Neural cell (in vitro differentiated cells): ENCODE results near the gene TOR4A. TPM values are rescaled to one million over a fixed set of nuclear protein-coding genes. Genes with fewer than 3 reads are reported as not detected.

ENCODE experiments used
- H2AFZ ChIP-seq: fragments of 200-600, 300-800 bp; sonication (generic), shearing (Covaris generic); 2 replicates; pipeline ENCODE4 v1.6.0; 2014; ENCODE audit warnings: low read depth, mild to moderate bottlenecking, antibody characterized with exemption, low read length, moderate library complexity
- H3F3A ChIP-seq: fragments of 200-600 bp; shearing (Covaris generic); 2 replicates; pipeline ENCODE4 v1.6.1; 2016; ENCODE audit warnings: mild to moderate bottlenecking, moderate library complexity, mixed read lengths, antibody characterized with exemption, low read length; ENCODE audit not compliant: insufficient read depth, poor library complexity, severe bottlenecking
- H3K27ac ChIP-seq: fragments of 200-600, 300-800 bp; sonication (generic), shearing (Covaris generic); 2 replicates; pipeline ENCODE4 v1.5.1; 2014; ENCODE audit warnings: mild to moderate bottlenecking, low read length, moderate library complexity
- H3K27me3 ChIP-seq: fragments of 300-800, 200-600 bp; sonication (generic), shearing (Covaris generic); 2 replicates; pipeline ENCODE4 v1.6.0; 2014; ENCODE audit warnings: mild to moderate bottlenecking, low read depth, low read length, moderate library complexity; ENCODE audit not compliant: insufficient read depth
- H3K36me3 ChIP-seq: fragments of 300-800, 200-600 bp; sonication (generic), shearing (Covaris generic); 2 replicates; pipeline ENCODE4 v1.5.1; 2014; ENCODE audit warnings: mild to moderate bottlenecking, antibody characterized with exemption, low read length, moderate library complexity; ENCODE audit not compliant: insufficient read depth
- H3K4me2 ChIP-seq: fragments of 300-800, 200-600 bp; sonication (generic), shearing (Covaris generic); 2 replicates; pipeline ENCODE4 v1.6.0; 2014; ENCODE audit warnings: mild to moderate bottlenecking, low read length
- H3K4me3 ChIP-seq: fragments of 300-800, 200-600 bp; sonication (generic), shearing (Covaris generic); 2 replicates; pipeline ENCODE4 v1.5.1; 2014; ENCODE audit warnings: mild to moderate bottlenecking, low read length, moderate library complexity
- H3K79me2 ChIP-seq: fragments of 200-600 bp; shearing (Covaris generic); replicated peaks from 2 replicates; pipeline ENCODE4 v1.6.0; 2014; ENCODE audit warnings: mild to moderate bottlenecking, low read length, moderate library complexity; ENCODE audit not compliant: insufficient read depth
- H3K9ac ChIP-seq: fragments of 300-800, 200-600 bp; sonication (generic), shearing (Covaris generic); 2 replicates; pipeline ENCODE4 v1.6.1; 2016; ENCODE audit warnings: mild to moderate bottlenecking, low read length, mixed read lengths
- H3K9me2 ChIP-seq: fragments of 200-600 bp; shearing (Covaris generic); 2 replicates; pipeline ENCODE4 v1.6.1; 2016; ENCODE audit warnings: mild to moderate bottlenecking, low read length, mixed read lengths; ENCODE audit not compliant: insufficient read depth
- H3K9me3 ChIP-seq: fragments of 200-600, 300-800 bp; sonication (generic), shearing (Covaris generic); 2 replicates; pipeline ENCODE4 v1.6.1; 2016; ENCODE audit warnings: mild to moderate bottlenecking, mixed run types, low read length, moderate library complexity, mixed read lengths
- H4K20me1 ChIP-seq: fragments of 200-600 bp; shearing (Covaris generic); 2 replicates; pipeline ENCODE4 v1.6.1; 2016; ENCODE audit warnings: mild to moderate bottlenecking, mixed run types; ENCODE audit not compliant: insufficient read depth
- EP300 ChIP-seq: fragments of 450-650 bp; conservative IDR thresholded peaks from 2 replicates; pipeline ENCODE4 v1.6.1; 2014; ENCODE audit warnings: antibody characterized with exemption, mild to moderate bottlenecking, moderate library complexity; ENCODE audit not compliant: poor library complexity, severe bottlenecking
- EZH2 ChIP-seq: fragments of 200-600, 300-800 bp; shearing (Covaris generic), sonication (generic); IDR thresholded peaks from 2 replicates; pipeline ENCODE4 v1.6.1; 2014; ENCODE audit warnings: antibody characterized with exemption, low read length, borderline replicate concordance, mild to moderate bottlenecking; ENCODE audit not compliant: insufficient read depth, poor library complexity, severe bottlenecking
- MXI1 ChIP-seq: fragments of 450-650 bp; conservative IDR thresholded peaks from 2 replicates; pipeline ENCODE4 v1.6.1; 2014; ENCODE audit warnings: antibody characterized with exemption, mild to moderate bottlenecking; ENCODE audit not compliant: poor library complexity, severe bottlenecking
- POLR2AphosphoS5 ChIP-seq: IDR thresholded peaks from 2 replicates; pipeline ENCODE4 v1.6.1; 2012
- RAD21 ChIP-seq: fragments of 450-650 bp; conservative IDR thresholded peaks from 2 replicates; pipeline ENCODE4 v1.6.1; 2014; ENCODE audit warnings: antibody characterized with exemption, mild to moderate bottlenecking, moderate library complexity
- SMC3 ChIP-seq: fragments of 450-650 bp; conservative IDR thresholded peaks from 2 replicates; pipeline ENCODE4 v1.6.1; 2014; ENCODE audit warnings: antibody characterized with exemption, mild to moderate bottlenecking, moderate library complexity; ENCODE audit not compliant: poor library complexity
- TAF1 ChIP-seq: IDR thresholded peaks from 2 replicates; pipeline ENCODE4 v1.6.1; 2012; ENCODE audit warnings: low read depth
- polyA plus RNA-seq: library from polyadenylated mRNA; depleted of rRNA; stranded (reverse); fragments of >200 nt; gene quantifications from 2 replicates; pipeline ENCODE4 v1.2.3, GENCODE V29; 2014
- TF ChIP-seq, protein P1 (sequence below): IDR thresholded peaks from 2 replicates; pipeline ENCODE4 v1.6.1; 2012; ENCODE audit warnings: borderline replicate concordance
- TF ChIP-seq, protein P2 (sequence below): fragments of 450-650 bp; IDR thresholded peaks from 2 replicates; pipeline ENCODE4 v1.5.1; 2014; ENCODE audit warnings: antibody characterized with exemption, mild to moderate bottlenecking, moderate library complexity; ENCODE audit not compliant: poor library complexity, severe bottlenecking

The TOR4A gene
- polyA plus RNA-seq, 1 donor from 2014 or later = 0.50 TPM

DNA sequence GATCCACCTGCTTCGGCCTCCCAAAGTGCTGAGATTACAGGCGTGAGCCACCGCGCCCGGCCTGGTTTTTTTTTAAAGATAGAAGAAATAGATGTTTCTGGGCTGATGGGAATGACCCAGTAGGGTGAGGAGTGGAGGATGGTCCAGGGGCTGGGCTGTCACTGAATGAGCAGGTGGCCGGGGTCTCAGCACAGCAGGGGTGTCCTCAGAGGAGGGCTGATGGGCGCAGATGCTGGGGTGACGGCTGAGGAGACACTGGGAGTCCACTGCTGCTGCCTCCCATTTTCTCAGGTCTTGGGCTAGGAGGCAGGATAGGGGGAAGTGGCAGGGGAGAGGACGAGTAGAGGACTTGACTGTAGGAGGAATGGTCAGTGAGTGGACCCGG is 2.3 kb upstream of the TOR4A start:
- Histone ChIP-seq H3K9ac (no peak overlapping the region), H4K20me1 (no peaks in the 10 kb centered on the region), H3K27me3 (no peaks in the 10 kb centered on the region), H3K36me3 (peaks cover 7% of the 10 kb centered on the region), H3K4me2 (no peak overlapping the region), H3K4me3 (no peak overlapping the region), H3K79me2 (no peaks in the 10 kb centered on the region), H3F3A (no peaks in the 10 kb centered on the region), H3K27ac (no peak overlapping the region), H2AFZ (no peak overlapping the region), H3K9me3 (no peaks in the 10 kb centered on the region), H3K9me2 (no peaks in the 10 kb centered on the region)
- TF ChIP-seq RAD21 = no peak
- no peak for TF ChIP-seq TAF1
- TF ChIP-seq POLR2AphosphoS5 = no peak
- TF ChIP-seq, protein P1, sequence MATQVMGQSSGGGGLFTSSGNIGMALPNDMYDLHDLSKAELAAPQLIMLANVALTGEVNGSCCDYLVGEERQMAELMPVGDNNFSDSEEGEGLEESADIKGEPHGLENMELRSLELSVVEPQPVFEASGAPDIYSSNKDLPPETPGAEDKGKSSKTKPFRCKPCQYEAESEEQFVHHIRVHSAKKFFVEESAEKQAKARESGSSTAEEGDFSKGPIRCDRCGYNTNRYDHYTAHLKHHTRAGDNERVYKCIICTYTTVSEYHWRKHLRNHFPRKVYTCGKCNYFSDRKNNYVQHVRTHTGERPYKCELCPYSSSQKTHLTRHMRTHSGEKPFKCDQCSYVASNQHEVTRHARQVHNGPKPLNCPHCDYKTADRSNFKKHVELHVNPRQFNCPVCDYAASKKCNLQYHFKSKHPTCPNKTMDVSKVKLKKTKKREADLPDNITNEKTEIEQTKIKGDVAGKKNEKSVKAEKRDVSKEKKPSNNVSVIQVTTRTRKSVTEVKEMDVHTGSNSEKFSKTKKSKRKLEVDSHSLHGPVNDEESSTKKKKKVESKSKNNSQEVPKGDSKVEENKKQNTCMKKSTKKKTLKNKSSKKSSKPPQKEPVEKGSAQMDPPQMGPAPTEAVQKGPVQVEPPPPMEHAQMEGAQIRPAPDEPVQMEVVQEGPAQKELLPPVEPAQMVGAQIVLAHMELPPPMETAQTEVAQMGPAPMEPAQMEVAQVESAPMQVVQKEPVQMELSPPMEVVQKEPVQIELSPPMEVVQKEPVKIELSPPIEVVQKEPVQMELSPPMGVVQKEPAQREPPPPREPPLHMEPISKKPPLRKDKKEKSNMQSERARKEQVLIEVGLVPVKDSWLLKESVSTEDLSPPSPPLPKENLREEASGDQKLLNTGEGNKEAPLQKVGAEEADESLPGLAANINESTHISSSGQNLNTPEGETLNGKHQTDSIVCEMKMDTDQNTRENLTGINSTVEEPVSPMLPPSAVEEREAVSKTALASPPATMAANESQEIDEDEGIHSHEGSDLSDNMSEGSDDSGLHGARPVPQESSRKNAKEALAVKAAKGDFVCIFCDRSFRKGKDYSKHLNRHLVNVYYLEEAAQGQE = no peak
- no peak for TF ChIP-seq EP300
- TF ChIP-seq, protein P2, sequence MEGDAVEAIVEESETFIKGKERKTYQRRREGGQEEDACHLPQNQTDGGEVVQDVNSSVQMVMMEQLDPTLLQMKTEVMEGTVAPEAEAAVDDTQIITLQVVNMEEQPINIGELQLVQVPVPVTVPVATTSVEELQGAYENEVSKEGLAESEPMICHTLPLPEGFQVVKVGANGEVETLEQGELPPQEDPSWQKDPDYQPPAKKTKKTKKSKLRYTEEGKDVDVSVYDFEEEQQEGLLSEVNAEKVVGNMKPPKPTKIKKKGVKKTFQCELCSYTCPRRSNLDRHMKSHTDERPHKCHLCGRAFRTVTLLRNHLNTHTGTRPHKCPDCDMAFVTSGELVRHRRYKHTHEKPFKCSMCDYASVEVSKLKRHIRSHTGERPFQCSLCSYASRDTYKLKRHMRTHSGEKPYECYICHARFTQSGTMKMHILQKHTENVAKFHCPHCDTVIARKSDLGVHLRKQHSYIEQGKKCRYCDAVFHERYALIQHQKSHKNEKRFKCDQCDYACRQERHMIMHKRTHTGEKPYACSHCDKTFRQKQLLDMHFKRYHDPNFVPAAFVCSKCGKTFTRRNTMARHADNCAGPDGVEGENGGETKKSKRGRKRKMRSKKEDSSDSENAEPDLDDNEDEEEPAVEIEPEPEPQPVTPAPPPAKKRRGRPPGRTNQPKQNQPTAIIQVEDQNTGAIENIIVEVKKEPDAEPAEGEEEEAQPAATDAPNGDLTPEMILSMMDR = no peak
- no peak for TF ChIP-seq MXI1
- no peak for TF ChIP-seq EZH2
- no peak for TF ChIP-seq SMC3

DNA sequence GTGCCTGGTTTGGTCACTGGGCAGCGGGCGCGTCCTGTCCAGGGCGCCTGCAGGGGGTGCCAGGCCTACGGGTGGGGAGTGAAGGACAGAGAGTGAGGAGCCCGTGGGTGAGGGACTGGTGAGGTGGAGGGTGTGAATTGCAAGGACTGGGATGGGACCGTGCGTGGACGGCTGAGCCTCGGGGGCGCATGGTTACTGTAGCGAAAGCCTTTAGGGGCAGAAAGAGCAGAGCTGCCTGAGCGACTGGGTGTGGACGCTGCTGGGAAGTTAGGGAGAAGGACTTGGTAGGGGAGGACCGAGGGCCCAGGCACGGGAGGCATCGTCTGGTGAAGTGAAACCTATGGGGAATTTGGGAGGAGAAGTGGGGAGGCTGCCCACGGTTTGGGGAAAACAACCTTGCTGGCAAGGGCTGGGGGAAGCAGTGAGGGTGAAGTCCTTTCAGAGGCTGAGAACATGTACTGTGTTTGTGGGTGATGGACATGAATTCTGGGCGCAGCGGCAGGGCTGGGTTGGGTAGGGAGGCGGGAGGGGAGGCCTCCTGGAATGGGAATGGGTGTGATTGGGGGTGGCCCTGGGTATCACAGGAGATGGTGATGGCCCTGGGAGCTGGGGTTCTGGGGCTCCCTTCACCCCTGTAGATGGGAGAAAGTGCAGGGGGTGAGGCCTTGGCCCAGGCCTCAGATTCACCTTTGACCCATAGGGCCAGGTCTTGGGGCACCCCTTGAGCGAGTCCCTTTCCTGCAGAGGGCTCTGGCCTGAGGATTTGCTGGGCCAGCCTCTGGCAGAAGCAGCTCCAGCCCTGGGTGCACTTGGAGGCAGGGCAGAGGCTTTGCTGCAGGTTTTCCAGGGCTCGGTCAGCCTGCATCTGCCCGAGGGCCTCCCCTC is 1.7 kb upstream of the TOR4A start:
- Histone ChIP-seq H3K27me3 (peaks cover 6% of the 10 kb centered on the region), H3K9me2 (no peaks in the 10 kb centered on the region), H3K9ac (no peak overlapping the region), H3K4me2 (no peak overlapping the region), H3K79me2 (no peaks in the 10 kb centered on the region), H2AFZ (no peak overlapping the region), H3K4me3 (no peak overlapping the region), H3K27ac (no peak overlapping the region), H4K20me1 (no peaks in the 10 kb centered on the region), H3F3A (no peaks in the 10 kb centered on the region), H3K36me3 (peaks cover 7% of the 10 kb centered on the region), H3K9me3 (no peaks in the 10 kb centered on the region)
- TF ChIP-seq, protein P2 = no peak
- TF ChIP-seq MXI1 (no peak), RAD21 (no peak), POLR2AphosphoS5 (no peak), TAF1 (no peak), EP300 (no peak), SMC3 (no peak), EZH2 (no peak)
- TF ChIP-seq, protein P1 = no peak
